GM23248 (cell line): ENCODE data around the gene ISCA1. TPM values are rescaled to one million over a fixed set of nuclear protein-coding genes. Genes with fewer than 3 reads are reported as not detected.

Experiments
- DNase-seq: peaks from one replicate; pipeline ENCODE4 v3.0.0-alpha.2; 2015
- H2AFZ ChIP-seq: fragments of 200-600 bp; sonication (generic); 2 replicates; pipeline ENCODE4 v1.6.1; 2016; ENCODE audit warnings: antibody characterized with exemption
- H3F3A ChIP-seq: fragments of 200-600 bp; sonication (generic); 2 replicates; pipeline ENCODE4 v1.6.1; 2016; ENCODE audit warnings: mild to moderate bottlenecking, antibody characterized with exemption, mixed run types; ENCODE audit not compliant: insufficient read depth
- H3K27ac ChIP-seq: fragments of 200-600 bp; sonication (generic); 2 replicates; pipeline ENCODE4 v1.5.1; 2016; ENCODE audit warnings: mild to moderate bottlenecking
- H3K27me3 ChIP-seq: fragments of 200-600 bp; sonication (generic); replicated peaks from 2 replicates; pipeline ENCODE4 v1.6.1; 2016; ENCODE audit warnings: mild to moderate bottlenecking; ENCODE audit not compliant: insufficient read depth
- H3K36me3 ChIP-seq: fragments of 200-600 bp; sonication (generic); 2 replicates; pipeline ENCODE4 v1.6.1; 2016; ENCODE audit warnings: low read depth, mild to moderate bottlenecking
- H3K4me1 ChIP-seq: fragments of 200-600 bp; sonication (generic); 2 replicates; pipeline ENCODE4 v1.6.1; 2016; ENCODE audit warnings: mild to moderate bottlenecking; ENCODE audit not compliant: insufficient read depth
- H3K4me2 ChIP-seq: fragments of 200-600 bp; sonication (generic); one replicate; pipeline ENCODE4 v1.6.1; 2016; ENCODE audit warnings: mild to moderate bottlenecking; ENCODE audit not compliant: unreplicated experiment
- H3K4me3 ChIP-seq: fragments of 200-600 bp; sonication (generic); 2 replicates; pipeline ENCODE4 v1.5.1; 2016; ENCODE audit warnings: mild to moderate bottlenecking
- H3K79me2 ChIP-seq: fragments of 200-600 bp; sonication (generic); 2 replicates; pipeline ENCODE4 v1.6.1; 2016; ENCODE audit warnings: mild to moderate bottlenecking; ENCODE audit not compliant: insufficient read depth
- H3K9ac ChIP-seq: fragments of 200-600 bp; sonication (generic); 2 replicates; pipeline ENCODE4 v1.6.1; 2016; ENCODE audit warnings: mild to moderate bottlenecking
- H3K9me2 ChIP-seq: fragments of 200-600 bp; sonication (generic); 2 replicates; pipeline ENCODE4 v1.6.1; 2016; ENCODE audit warnings: mixed run types, mild to moderate bottlenecking, moderate library complexity; ENCODE audit not compliant: insufficient read depth
- H3K9me3 ChIP-seq: fragments of 200-600 bp; sonication (generic); one replicate; pipeline ENCODE4 v1.6.1; 2017; ENCODE audit warnings: low read depth
- H4K20me1 ChIP-seq: fragments of 200-600 bp; sonication (generic); 2 replicates; pipeline ENCODE4 v1.6.0; 2016; ENCODE audit not compliant: insufficient read depth
- EZH2 ChIP-seq: fragments of 200-600 bp; sonication (generic); IDR thresholded peaks from 2 replicates; pipeline ENCODE4 v1.6.1; 2018; ENCODE audit warnings: antibody characterized with exemption, mild to moderate bottlenecking; ENCODE audit not compliant: insufficient read depth, poor library complexity, severe bottlenecking
- EZH2phosphoT487 ChIP-seq: fragments of 200-600 bp; sonication (generic); IDR thresholded peaks from 2 replicates; pipeline ENCODE4 v1.6.1; 2018; ENCODE audit warnings: antibody characterized with exemption, moderate library complexity, mild to moderate bottlenecking, low read depth; ENCODE audit not compliant: insufficient read depth
- WGBS, 2 experiments: methylation state at CpG; one replicate each; pipeline ENCODE4 v1.1.6; 2015 to 2017; ENCODE audit warnings: low lambda C conversion rate in 2 of 2, low coverage in 1 of 2; ENCODE audit errors: missing lambda C conversion rate in 2 of 2; 5-methylcytosine and 5-hydroxymethylcytosine counted together
- in situ Hi-C: fragments of 300-500 bp; cut with MboI; formaldehyde crosslinking; loops from 2 replicates; pipeline ENCODE4 v1.15.0; 2020
- polyA plus RNA-seq: library from polyadenylated mRNA; unstranded; fragments of >200 nt; fragmentation: Nextera tagmentation; extraction: Ambion mirVana; gene quantifications from 2 replicates; pipeline ENCODE4 v1.2.1, GENCODE V29; 2016
- total RNA-seq: library from RNA; depleted of rRNA; stranded (reverse); fragments of >200 nt; shearing (Covaris generic); gene quantifications from 2 replicates; pipeline ENCODE4 v1.2.3, GENCODE V29; 2014

ISCA1 gene
- total and polyA plus RNA-seq, 2 experiments from 2014 or later: 45.4 to 46.7 TPM

DNA sequence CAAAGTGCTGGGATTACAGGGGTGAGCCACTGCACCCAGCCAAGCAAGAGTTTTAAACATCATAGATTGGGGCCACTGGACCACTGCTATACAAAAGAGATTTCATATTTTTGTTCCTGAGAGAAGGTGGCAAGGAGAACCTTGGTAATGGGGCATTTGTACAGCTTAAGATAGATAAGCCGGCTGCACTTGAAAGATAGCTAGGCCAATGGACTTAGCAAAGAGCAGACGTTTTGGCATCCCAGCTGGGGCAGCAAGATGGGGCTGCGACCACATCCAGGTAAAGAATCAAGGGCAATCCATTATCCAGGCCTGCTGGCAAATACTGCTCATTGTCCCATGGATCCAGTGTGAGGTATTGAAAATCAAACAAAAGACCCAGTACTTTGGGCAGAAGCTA lies 3.9 kb upstream of the ISCA1 start:
- 74 to 76% methylated on average over 3 of the region's 3 CpGs for WGBS, 2 experiments
- in situ Hi-C loops: no loop called here
- Histone ChIP-seq H3K9me3 (no peaks in the 10 kb centered on the region), H3K9me2 (no peaks in the 10 kb centered on the region), H3K79me2 (peaks cover 10% of the 10 kb centered on the region), H3K4me1 (peaks cover 4% of the 10 kb centered on the region; the same call in 1 of the 2 replicates), H3K4me2 (no peak overlapping the region), H3K36me3 (peaks cover 12% of the 10 kb centered on the region; the same call in 1 of the 2 replicates), H3K4me3 (no peak overlapping the region), H3K27ac (no peak overlapping the region), H3F3A (peaks cover 17% of the 10 kb centered on the region), H3K27me3 (no peaks in the 10 kb centered on the region), H2AFZ (no peak overlapping the region), H4K20me1 (no peaks in the 10 kb centered on the region), H3K9ac (no peak overlapping the region)
- no peak for DNase-seq
- TF ChIP-seq EZH2phosphoT487: no peak
- TF ChIP-seq EZH2: no peak

DNA sequence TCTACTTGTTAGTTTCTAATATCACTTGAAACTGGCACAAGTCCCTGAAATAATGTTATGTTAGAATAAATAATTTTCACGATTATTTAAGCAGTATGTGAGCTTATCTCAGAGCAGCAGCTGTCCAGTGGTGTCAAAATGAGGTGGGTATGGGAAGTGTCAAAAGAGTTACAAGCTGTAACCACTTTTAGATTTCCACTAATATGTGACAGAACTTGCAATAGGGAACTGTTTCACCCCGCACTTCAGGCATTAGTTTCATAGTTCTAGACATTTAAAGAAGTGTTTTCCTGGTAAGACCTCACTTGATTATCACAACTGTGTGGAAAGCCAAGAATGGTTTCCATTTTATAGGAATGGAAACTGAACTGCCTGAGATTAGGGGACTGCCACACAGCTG lies 2.9 kb upstream of the ISCA1 start:
- Histone ChIP-seq H3K9me2 (no peaks in the 10 kb centered on the region), H4K20me1 (no peaks in the 10 kb centered on the region), H3K36me3 (peaks cover 12% of the 10 kb centered on the region; the same call in 1 of the 2 replicates), H3K4me1 (peaks cover 10% of the 10 kb centered on the region; the same call in 1 of the 2 replicates), H3K27ac (no peak overlapping the region), H3K27me3 (no peaks in the 10 kb centered on the region), H3F3A (peaks cover 17% of the 10 kb centered on the region), H3K9ac (no peak overlapping the region), H3K4me2 (no peak overlapping the region), H3K4me3 (no peak overlapping the region), H2AFZ (no peak overlapping the region), H3K9me3 (no peaks in the 10 kb centered on the region), H3K79me2 (peaks cover 15% of the 10 kb centered on the region)
- in situ Hi-C loops: no loop called here
- 73 to 77% methylated on average over 2 of the region's 2 CpGs for WGBS, 2 experiments
- no peak for DNase-seq
- TF ChIP-seq EZH2phosphoT487 (no peak), EZH2 (no peak)

DNA sequence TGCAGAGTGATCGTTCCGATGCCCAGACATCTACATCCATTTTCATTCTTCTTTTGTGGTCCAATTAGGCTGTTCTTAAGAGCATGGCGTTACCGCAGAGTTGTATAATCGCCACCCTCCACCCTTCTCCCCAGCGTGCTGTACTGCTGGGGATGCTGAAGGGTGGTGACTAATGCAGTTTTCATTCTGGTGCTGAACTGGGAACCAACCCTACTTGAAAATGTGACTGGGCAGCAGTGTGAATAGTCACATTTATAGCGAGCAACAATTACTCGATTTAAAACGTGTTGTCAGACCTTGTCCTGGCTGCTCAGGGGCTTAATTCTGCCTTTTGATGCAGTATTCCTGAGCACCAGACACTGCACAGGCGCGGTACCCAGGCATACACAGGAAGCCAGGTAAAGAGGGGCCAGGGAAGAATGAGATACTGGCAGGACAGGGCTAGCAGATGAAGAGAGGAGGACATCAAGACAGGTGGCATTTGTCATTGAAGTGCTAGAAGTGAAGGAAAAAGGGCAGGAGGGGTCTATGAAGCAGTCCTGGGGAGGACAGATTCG lies 719 bp upstream of the ISCA1 start:
- 17 to 20% methylated on average over 12 of the region's 12 CpGs for WGBS, 2 experiments
- DNase-seq: peak; percentile 94
- H2AFZ ChIP-seq: peak overlapping the region; percentile 77
- peaks cover 17% of the 10 kb centered on the region for H3F3A ChIP-seq
- no peaks in the 10 kb centered on the region for H3K27me3 ChIP-seq
- no peaks in the 10 kb centered on the region for H3K9me3 ChIP-seq
- H3K4me1 ChIP-seq: peaks cover 10% of the 10 kb centered on the region; the same call in 1 of the 2 replicates
- H4K20me1 ChIP-seq: no peaks in the 10 kb centered on the region
- H3K79me2 ChIP-seq: peaks cover 37% of the 10 kb centered on the region
- peak overlapping the region; percentile 89 for H3K4me2 ChIP-seq
- no peaks in the 10 kb centered on the region for H3K9me2 ChIP-seq
- peak overlapping the region; percentile 82 for H3K4me3 ChIP-seq
- H3K9ac ChIP-seq: peak overlapping the region; percentile 97
- peaks cover 5% of the 10 kb centered on the region; the same call in 1 of the 2 replicates for H3K36me3 ChIP-seq
- in situ Hi-C loops: no loop called here
- no peak for TF ChIP-seq EZH2
- no peak for TF ChIP-seq EZH2phosphoT487
- H3K27ac ChIP-seq: peak overlapping the region; percentile 97

DNA sequence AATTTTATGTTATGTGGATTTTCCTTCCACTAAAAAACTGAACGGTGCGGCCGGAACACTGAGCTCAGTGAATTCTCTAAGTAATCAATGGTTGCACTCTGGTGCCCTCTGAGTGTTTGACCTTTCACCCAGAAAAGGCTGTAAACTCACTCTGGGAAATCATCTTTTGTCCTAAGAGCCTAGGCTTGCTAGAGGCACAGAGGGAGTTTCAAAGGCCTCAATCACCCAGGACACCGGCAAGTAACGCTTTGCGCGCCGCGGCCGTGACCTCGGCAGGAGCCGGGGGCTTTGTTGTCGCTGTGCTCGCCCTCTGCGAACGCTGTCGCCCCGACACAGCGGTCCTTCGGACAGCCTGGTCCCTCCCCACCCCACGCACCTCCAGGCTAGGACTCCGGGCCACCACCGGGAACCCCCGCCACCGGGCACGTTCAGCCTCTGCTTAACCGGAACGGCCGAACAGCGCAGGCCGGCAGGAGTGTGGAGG lies 703 bp downstream of the ISCA1 start:
- H2AFZ ChIP-seq: peak overlapping the region; percentile 77
- no peaks in the 10 kb centered on the region for H3K9me3 ChIP-seq
- H4K20me1 ChIP-seq: no peaks in the 10 kb centered on the region
- peaks cover 52% of the 10 kb centered on the region for H3K79me2 ChIP-seq
- 1 to 3% methylated on average over 18 to 31 of the region's 31 CpGs for WGBS, 2 experiments
- H3K27ac ChIP-seq: peak overlapping the region; percentile 97
- no peaks in the 10 kb centered on the region for H3K9me2 ChIP-seq
- H3K9ac ChIP-seq: peak overlapping the region; percentile 97
- H3K27me3 ChIP-seq: no peaks in the 10 kb centered on the region
- TF ChIP-seq EZH2phosphoT487: no peak
- no peak for TF ChIP-seq EZH2
- peaks cover 10% of the 10 kb centered on the region; the same call in 1 of the 2 replicates for H3K4me1 ChIP-seq
- peaks cover 17% of the 10 kb centered on the region for H3F3A ChIP-seq
- H3K36me3 ChIP-seq: no peaks in the 10 kb centered on the region; the same call in 1 of the 2 replicates
- peak overlapping the region; percentile 89 for H3K4me2 ChIP-seq
- H3K4me3 ChIP-seq: peak overlapping the region; percentile 82
- in situ Hi-C loops: no loop called here
- peak; percentile 49 for DNase-seq
